Activated B cell treated with CpG ODN at 0.5 μM for 24 hours (primary cell): ENCODE results near the gene SIGMAR1. TPM values are rescaled to one million over a fixed set of nuclear protein-coding genes. Genes with fewer than 3 reads are reported as not detected.

Experiments used
- ATAC-seq: fragments of 200-7000 bp; cut with Tn5 transposase; one replicate; pipeline ENCODE4 v1.10.0; 2021; ENCODE audit warnings: low read depth, mild to moderate bottlenecking, moderate library complexity
- CTCF ChIA-PET: fragments of 350-600 bp; sonication (Branson Sonifier 250); formaldehyde crosslinking; loops from one replicate; lab custom pipeline; 2021; ENCODE audit warnings: antibody characterized with exemption; lab: Charles Lee
- POLR2A ChIA-PET: fragments of 350-600 bp; sonication (Branson Sonifier 250); formaldehyde crosslinking; loops from one replicate; lab custom pipeline; 2021; ENCODE audit warnings: antibody characterized with exemption; lab: Charles Lee
- DNase-seq: peaks from one replicate; pipeline ENCODE4 v3.0.0; 2022
- H3K27ac Mint-ChIP-seq: one replicate; pipeline ENCODE4 v1.8.0; 2020; ENCODE audit warnings: mixed read lengths
- H3K27me3 Mint-ChIP-seq: one replicate; pipeline ENCODE4 v1.8.0; 2021; ENCODE audit warnings: mixed read lengths
- H3K36me3 Mint-ChIP-seq: one replicate; pipeline ENCODE4 v1.8.0; 2021; ENCODE audit warnings: low read depth, mixed read lengths
- H3K4me1 Mint-ChIP-seq: one replicate; pipeline ENCODE4 v1.8.0; 2021; ENCODE audit warnings: mixed read lengths
- H3K4me3 Mint-ChIP-seq: one replicate; pipeline ENCODE4 v1.8.0; 2020; ENCODE audit warnings: mild to moderate bottlenecking, mixed read lengths
- H3K9me3 Mint-ChIP-seq: one replicate; pipeline ENCODE4 v1.8.0; 2020; ENCODE audit warnings: mixed read lengths
- CTCF ChIP-seq: fragments of 200-600 bp; IDR thresholded peaks from one replicate; pipeline ENCODE4 v1.8.0; 2022; ENCODE audit warnings: antibody characterized with exemption, mild to moderate bottlenecking
- intact Hi-C: fragments of 100-400 bp; cut with micrococcal nuclease; formaldehyde crosslinking; loops from one replicate; pipeline ENCODE4 v1.15.1; 2024
- total RNA-seq: library from RNA; stranded (reverse); gene quantifications from 2 replicates; pipeline ENCODE4 v1.2.3, GENCODE V29; 2022

The SIGMAR1 gene
- total RNA-seq, 1 donor from 2014 or later, result 27.2 TPM

- intact Hi-C loops, result no loop called here
- H3K27me3 Mint-ChIP-seq, result peaks cover 74% of the 10 kb centered on the region
- H3K4me1 Mint-ChIP-seq, result peaks cover 27% of the 10 kb centered on the region
- H3K4me3 Mint-ChIP-seq, result no peak overlapping the region
- DNase-seq (no peak), ATAC-seq (no peak)
- ChIA-PET POLR2A (no interaction called here), CTCF (no interaction called here)
- no peak overlapping the region for H3K27ac Mint-ChIP-seq
- TF ChIP-seq CTCF, result no peak
- no peaks in the 10 kb centered on the region for H3K9me3 Mint-ChIP-seq
- no peaks in the 10 kb centered on the region for H3K36me3 Mint-ChIP-seq
These were observed 51.5 kb downstream of the SIGMAR1 start for GRCh38 chr9:34585946-34586669.

GRCh38 chr9:34584970-34585369, 52.6 kb downstream of the SIGMAR1 start:
- no peak overlapping the region for H3K4me3 Mint-ChIP-seq
- no peaks in the 10 kb centered on the region for H3K36me3 Mint-ChIP-seq
- CTCF ChIA-PET, result no interaction called here

More at GRCh38 chr9:34584970-34585369, 52.6 kb downstream of the SIGMAR1 start:
- peaks cover 74% of the 10 kb centered on the region for H3K27me3 Mint-ChIP-seq
- no peak for DNase-seq
- TF ChIP-seq CTCF, result no peak
- H3K9me3 Mint-ChIP-seq, result no peaks in the 10 kb centered on the region
- no peak for ATAC-seq
- POLR2A ChIA-PET, result no interaction called here
- intact Hi-C loops, result no loop called here
- H3K4me1 Mint-ChIP-seq, result peaks cover 15% of the 10 kb centered on the region
- H3K27ac Mint-ChIP-seq, result no peak overlapping the region

Other genes with a start within 250 kb of the SIGMAR1 start
- 13.5 and 16.9 TPM in 2 replicates for gene FAM219A, start 179.2 kb downstream of the SIGMAR1 start, total RNA-seq
- gene DNAI1, start 179.0 kb downstream of the SIGMAR1 start, total RNA-seq, result not detected in 2 replicates
- gene ENHO, start 114.8 kb downstream of the SIGMAR1 start, total RNA-seq, result not detected in 2 replicates
- not detected in 2 replicates for gene CNTFR, start 48.1 kb downstream of the SIGMAR1 start, total RNA-seq
- 17.5 and 18.9 TPM in 2 replicates for gene RPP25L, start 25.7 kb downstream of the SIGMAR1 start, total RNA-seq
- gene DCTN3, start 17.3 kb downstream of the SIGMAR1 start, total RNA-seq, result 63.9 and 64.3 TPM in 2 replicates
- gene ARID3C, start 8.7 kb downstream of the SIGMAR1 start, total RNA-seq, result not detected in 2 replicates
- 55.9 and 62.5 TPM in 2 replicates for gene GALT, start 8.9 kb upstream of the SIGMAR1 start, total RNA-seq
- 11.2 and 18.8 TPM in 2 replicates for gene IL11RA, start 14.4 kb upstream of the SIGMAR1 start, total RNA-seq
- gene CCL27, start 24.9 kb upstream of the SIGMAR1 start, total RNA-seq, result not detected in 2 replicates
- not detected in 2 replicates for gene CCL19, start 53.5 kb upstream of the SIGMAR1 start, total RNA-seq
- not detected in 2 replicates for gene CCL21, start 72.3 kb upstream of the SIGMAR1 start, total RNA-seq